Eye (tissue), 1 donor: ENCODE results near the gene CELA2A.
"Not testable (repeated sequence)": the region's sequence is repeated elsewhere in the genome, so short reads cannot be mapped to it uniquely, and the experiment has no call there.

Source experiments
- DNase-seq: peaks from one replicate; pipeline ENCODE4 v3.0.0-alpha.2; 2015

CELA2A gene

GRCh38 chr1:15425521-15425920 is 31.0 kb upstream of the CELA2A start:
- no peak for DNase-seq

GRCh38 chr1:15425958-15426357 is 30.6 kb upstream of the CELA2A start:
- no peak for DNase-seq

GRCh38 chr1:15426492-15427279 is 29.8 kb upstream of the CELA2A start:
- no peak for DNase-seq

GRCh38 chr1:15427280-15427666 is 29.3 kb upstream of the CELA2A start:
- no peak for DNase-seq

- not testable (repeated sequence) for DNase-seq
Measured at GRCh38 chr1:15428252-15428651, 28.3 kb upstream of the CELA2A start.

- no peak for DNase-seq
Measured at GRCh38 chr1:15428815-15429435, 27.6 kb upstream of the CELA2A start.

GRCh38 chr1:15429701-15430149 is 26.8 kb upstream of the CELA2A start:
- DNase-seq: no peak

GRCh38 chr1:15430787-15431570 is 25.6 kb upstream of the CELA2A start:
- DNase-seq: peak; percentile 95

- no peak for DNase-seq
Measured at GRCh38 chr1:15431571-15431948, 25.0 kb upstream of the CELA2A start.

- DNase-seq: peak; percentile 79
Measured at GRCh38 chr1:15432324-15432723, 24.2 kb upstream of the CELA2A start.

GRCh38 chr1:15433471-15433870 is 23.1 kb upstream of the CELA2A start:
- no peak for DNase-seq

- not testable (repeated sequence) for DNase-seq
Measured at GRCh38 chr1:15434739-15435138, 21.8 kb upstream of the CELA2A start.

GRCh38 chr1:15435239-15436077 is 21.1 kb upstream of the CELA2A start:
- DNase-seq: no peak

GRCh38 chr1:15436881-15437442 is 19.6 kb upstream of the CELA2A start:
- DNase-seq: no peak

GRCh38 chr1:15439325-15439724 is 17.2 kb upstream of the CELA2A start:
- DNase-seq: no peak

- DNase-seq: no peak
Measured at GRCh38 chr1:15440357-15440756, 16.2 kb upstream of the CELA2A start.

GRCh38 chr1:15441247-15441646 is 15.3 kb upstream of the CELA2A start:
- DNase-seq: no peak

- no peak for DNase-seq
Measured at GRCh38 chr1:15442119-15442518, 14.4 kb upstream of the CELA2A start.

- DNase-seq: no peak
Measured at GRCh38 chr1:15442759-15443158, 13.8 kb upstream of the CELA2A start.

- no peak for DNase-seq
Measured at GRCh38 chr1:15443281-15443680, 13.3 kb upstream of the CELA2A start.

GRCh38 chr1:15444468-15445389 is 11.8 kb upstream of the CELA2A start:
- no peak for DNase-seq
